Stimulated activated CD8-positive, alpha-beta memory T cell treated with anti-CD3 and anti-CD28 coated beads, Interleukin-4, amount 100 ng/mL, for 1 hour (primary cell): Measurements from ENCODE around the gene ZNF384.
"Not testable (repeated sequence)": the region's sequence is repeated elsewhere in the genome, so short reads cannot be mapped to it uniquely, and the experiment has no call there.

ENCODE experiments used
- DNase-seq, 2 donors: peaks; one replicate each; pipeline ENCODE4 v3.0.0-alpha.2; 2020; ENCODE audit warnings: low read depth in 2 of 2, low spot score in 1 of 2

The ZNF384 gene

GRCh38 chr12:6688999-6689882 lies at the start of gene ZNF384:
ZNF384 (minus strand) TSS chr12:6689375; CDS start chr12:6679520, 9,855 bp downstream.
- DNase-seq, result peak; percentile 85 to 90

- no peak for DNase-seq
Measured at GRCh38 chr12:6736754-6737153, 47.6 kb upstream of the ZNF384 start.

GRCh38 chr12:6735448-6736191 lies 46.4 kb upstream of the ZNF384 start:
- peak in 1 of 2 donors; percentile 12 for DNase-seq

- no peak for DNase-seq
Measured at GRCh38 chr12:6734506-6735387, 45.6 kb upstream of the ZNF384 start.

GRCh38 chr12:6730169-6730568 lies 41.0 kb upstream of the ZNF384 start:
- DNase-seq, result no peak

- DNase-seq, result no peak
Measured at GRCh38 chr12:6729186-6729585, 40.0 kb upstream of the ZNF384 start.

GRCh38 chr12:6725350-6725749 lies 36.2 kb upstream of the ZNF384 start:
- no peak for DNase-seq

- no peak for DNase-seq
Measured at GRCh38 chr12:6724409-6724797, 35.2 kb upstream of the ZNF384 start.

- DNase-seq, result peak; percentile 87 to 91
Measured at GRCh38 chr12:6723607-6724408, 34.6 kb upstream of the ZNF384 start, which contains the start of gene COPS7A. COPS7A (plus strand) TSS chr12:6724046; CDS start chr12:6724657, 611 bp downstream.

GRCh38 chr12:6722863-6723262 lies 33.7 kb upstream of the ZNF384 start:
- DNase-seq, result no peak

- DNase-seq, result no peak
Measured at GRCh38 chr12:6716874-6717437, 27.8 kb upstream of the ZNF384 start.

- not testable (repeated sequence) for DNase-seq
Measured at GRCh38 chr12:6716031-6716873, 27.1 kb upstream of the ZNF384 start.

GRCh38 chr12:6708960-6709394 lies 19.8 kb upstream of the ZNF384 start:
- no peak for DNase-seq

- not testable (repeated sequence) for DNase-seq
Measured at GRCh38 chr12:6708351-6708750, 19.2 kb upstream of the ZNF384 start.

- no peak for DNase-seq
Measured at GRCh38 chr12:6703631-6704030, 14.5 kb upstream of the ZNF384 start.

- DNase-seq, result no peak
Measured at GRCh38 chr12:6701078-6701768, 12.0 kb upstream of the ZNF384 start.

GRCh38 chr12:6700646-6701051 lies 11.5 kb upstream of the ZNF384 start, which contains the start of gene PIANP:
PIANP (minus strand) TSS chr12:6700815; CDS start chr12:6698061, 2,754 bp downstream.
- peak in 1 of 2 donors; percentile 10 for DNase-seq

GRCh38 chr12:6699989-6700645 lies 10.9 kb upstream of the ZNF384 start:
- DNase-seq, result no peak
